ENCODE measurements around the gene KLHL2. TPM values are rescaled to one million over a fixed set of nuclear protein-coding genes. Genes with fewer than 3 reads are reported as not detected.

KLHL2 gene
- total RNA-seq, 1 experiment from 2014 or later, result 12.4 TPM

DNA sequence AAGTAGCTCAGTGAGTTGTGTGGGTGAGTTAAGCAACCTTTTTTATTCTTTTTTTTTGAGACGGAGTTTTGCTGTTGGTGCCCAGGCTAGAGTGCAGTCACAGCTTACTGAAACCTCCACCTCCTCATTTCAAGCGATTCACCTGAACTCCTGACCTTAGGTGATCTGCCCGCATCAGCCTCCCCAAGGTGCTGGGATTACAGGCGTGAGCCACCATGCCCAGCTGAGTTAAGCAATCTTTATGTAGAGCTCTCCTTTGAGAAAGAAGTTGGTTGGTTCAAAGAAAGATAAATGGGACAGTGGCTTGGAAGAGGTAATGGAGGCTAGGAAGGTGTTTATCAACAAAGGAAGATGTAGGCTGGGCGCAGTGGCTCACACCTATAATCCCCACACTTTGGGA is 123.3 kb downstream of the KLHL2 start:
- Mint-ChIP-seq H3K36me3 (peaks cover 40% of the 10 kb centered on the region), H3K4me1 (peaks cover 57% of the 10 kb centered on the region), H3K27ac (peak overlapping the region; percentile 61), H3K27me3 (ENCODE audit: low read depth) (no peaks in the 10 kb centered on the region), H3K4me3 (no peak overlapping the region), H3K9me3 (no peaks in the 10 kb centered on the region)
- ATAC-seq, result no peak
- DNase-seq (ENCODE audit: low spot score), result no peak
- POLR2A ChIA-PET, result no interaction called here
- CTCF ChIA-PET, result interaction anchor here (1.6 kb wide), 1 partner anchor 200 kb away, joined by 5 read pairs; no protein-coding TSS in a partner anchor
- TF ChIP-seq, protein P1, sequence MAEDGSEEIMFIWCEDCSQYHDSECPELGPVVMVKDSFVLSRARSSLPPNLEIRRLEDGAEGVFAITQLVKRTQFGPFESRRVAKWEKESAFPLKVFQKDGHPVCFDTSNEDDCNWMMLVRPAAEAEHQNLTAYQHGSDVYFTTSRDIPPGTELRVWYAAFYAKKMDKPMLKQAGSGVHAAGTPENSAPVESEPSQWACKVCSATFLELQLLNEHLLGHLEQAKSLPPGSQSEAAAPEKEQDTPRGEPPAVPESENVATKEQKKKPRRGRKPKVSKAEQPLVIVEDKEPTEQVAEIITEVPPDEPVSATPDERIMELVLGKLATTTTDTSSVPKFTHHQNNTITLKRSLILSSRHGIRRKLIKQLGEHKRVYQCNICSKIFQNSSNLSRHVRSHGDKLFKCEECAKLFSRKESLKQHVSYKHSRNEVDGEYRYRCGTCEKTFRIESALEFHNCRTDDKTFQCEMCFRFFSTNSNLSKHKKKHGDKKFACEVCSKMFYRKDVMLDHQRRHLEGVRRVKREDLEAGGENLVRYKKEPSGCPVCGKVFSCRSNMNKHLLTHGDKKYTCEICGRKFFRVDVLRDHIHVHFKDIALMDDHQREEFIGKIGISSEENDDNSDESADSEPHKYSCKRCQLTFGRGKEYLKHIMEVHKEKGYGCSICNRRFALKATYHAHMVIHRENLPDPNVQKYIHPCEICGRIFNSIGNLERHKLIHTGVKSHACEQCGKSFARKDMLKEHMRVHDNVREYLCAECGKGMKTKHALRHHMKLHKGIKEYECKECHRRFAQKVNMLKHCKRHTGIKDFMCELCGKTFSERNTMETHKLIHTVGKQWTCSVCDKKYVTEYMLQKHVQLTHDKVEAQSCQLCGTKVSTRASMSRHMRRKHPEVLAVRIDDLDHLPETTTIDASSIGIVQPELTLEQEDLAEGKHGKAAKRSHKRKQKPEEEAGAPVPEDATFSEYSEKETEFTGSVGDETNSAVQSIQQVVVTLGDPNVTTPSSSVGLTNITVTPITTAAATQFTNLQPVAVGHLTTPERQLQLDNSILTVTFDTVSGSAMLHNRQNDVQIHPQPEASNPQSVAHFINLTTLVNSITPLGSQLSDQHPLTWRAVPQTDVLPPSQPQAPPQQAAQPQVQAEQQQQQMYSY (CRISPR knock-in tag; IDR thresholded peaks at IDR 0.05), result no peak
- no peak for TF ChIP-seq CREB1 (CRISPR knock-in tag; IDR thresholded peaks at IDR 0.05)
- TF ChIP-seq ZNF219 (CRISPR knock-in tag; IDR thresholded peaks at IDR 0.05; ENCODE audit: borderline replicate concordance), result no peak
- TF ChIP-seq PRRX2 (CRISPR knock-in tag; IDR thresholded peaks at IDR 0.05), result no peak
- TF ChIP-seq, protein P2, sequence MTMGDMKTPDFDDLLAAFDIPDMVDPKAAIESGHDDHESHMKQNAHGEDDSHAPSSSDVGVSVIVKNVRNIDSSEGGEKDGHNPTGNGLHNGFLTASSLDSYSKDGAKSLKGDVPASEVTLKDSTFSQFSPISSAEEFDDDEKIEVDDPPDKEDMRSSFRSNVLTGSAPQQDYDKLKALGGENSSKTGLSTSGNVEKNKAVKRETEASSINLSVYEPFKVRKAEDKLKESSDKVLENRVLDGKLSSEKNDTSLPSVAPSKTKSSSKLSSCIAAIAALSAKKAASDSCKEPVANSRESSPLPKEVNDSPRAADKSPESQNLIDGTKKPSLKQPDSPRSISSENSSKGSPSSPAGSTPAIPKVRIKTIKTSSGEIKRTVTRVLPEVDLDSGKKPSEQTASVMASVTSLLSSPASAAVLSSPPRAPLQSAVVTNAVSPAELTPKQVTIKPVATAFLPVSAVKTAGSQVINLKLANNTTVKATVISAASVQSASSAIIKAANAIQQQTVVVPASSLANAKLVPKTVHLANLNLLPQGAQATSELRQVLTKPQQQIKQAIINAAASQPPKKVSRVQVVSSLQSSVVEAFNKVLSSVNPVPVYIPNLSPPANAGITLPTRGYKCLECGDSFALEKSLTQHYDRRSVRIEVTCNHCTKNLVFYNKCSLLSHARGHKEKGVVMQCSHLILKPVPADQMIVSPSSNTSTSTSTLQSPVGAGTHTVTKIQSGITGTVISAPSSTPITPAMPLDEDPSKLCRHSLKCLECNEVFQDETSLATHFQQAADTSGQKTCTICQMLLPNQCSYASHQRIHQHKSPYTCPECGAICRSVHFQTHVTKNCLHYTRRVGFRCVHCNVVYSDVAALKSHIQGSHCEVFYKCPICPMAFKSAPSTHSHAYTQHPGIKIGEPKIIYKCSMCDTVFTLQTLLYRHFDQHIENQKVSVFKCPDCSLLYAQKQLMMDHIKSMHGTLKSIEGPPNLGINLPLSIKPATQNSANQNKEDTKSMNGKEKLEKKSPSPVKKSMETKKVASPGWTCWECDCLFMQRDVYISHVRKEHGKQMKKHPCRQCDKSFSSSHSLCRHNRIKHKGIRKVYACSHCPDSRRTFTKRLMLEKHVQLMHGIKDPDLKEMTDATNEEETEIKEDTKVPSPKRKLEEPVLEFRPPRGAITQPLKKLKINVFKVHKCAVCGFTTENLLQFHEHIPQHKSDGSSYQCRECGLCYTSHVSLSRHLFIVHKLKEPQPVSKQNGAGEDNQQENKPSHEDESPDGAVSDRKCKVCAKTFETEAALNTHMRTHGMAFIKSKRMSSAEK (CRISPR knock-in tag; IDR thresholded peaks at IDR 0.05; ENCODE audit: borderline replicate concordance), result no peak
- TF ChIP-seq, protein P3, sequence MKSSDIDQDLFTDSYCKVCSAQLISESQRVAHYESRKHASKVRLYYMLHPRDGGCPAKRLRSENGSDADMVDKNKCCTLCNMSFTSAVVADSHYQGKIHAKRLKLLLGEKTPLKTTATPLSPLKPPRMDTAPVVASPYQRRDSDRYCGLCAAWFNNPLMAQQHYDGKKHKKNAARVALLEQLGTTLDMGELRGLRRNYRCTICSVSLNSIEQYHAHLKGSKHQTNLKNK (CRISPR knock-in tag; IDR thresholded peaks at IDR 0.05), result no peak

DNA sequence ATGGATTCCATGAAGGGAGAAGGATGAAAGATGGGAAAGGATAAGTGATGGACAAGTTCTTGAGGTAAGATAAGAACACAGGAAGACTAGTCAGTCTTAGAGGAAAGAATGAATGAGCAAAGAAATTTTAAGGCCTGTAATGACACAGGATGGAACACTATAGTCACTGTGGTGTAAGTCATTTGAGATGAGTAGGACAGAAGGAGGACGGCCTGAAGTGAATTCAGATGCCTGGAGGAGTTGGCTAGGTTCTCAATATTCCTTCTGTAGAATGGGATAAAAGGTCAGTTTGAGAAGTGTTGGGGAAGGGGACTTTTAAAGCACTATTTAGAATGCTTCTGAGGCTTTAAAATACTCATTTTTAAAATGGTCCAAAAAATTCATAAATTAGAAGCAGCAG is 124.0 kb downstream of the KLHL2 start:
- POLR2A ChIA-PET, result no interaction called here
- CTCF ChIA-PET, result interaction anchor here (1.2 kb wide), 1 partner anchor 200 kb away, joined by 9 read pairs; no protein-coding TSS in a partner anchor
- no peaks in the 10 kb centered on the region for H3K9me3 Mint-ChIP-seq
- TF ChIP-seq, protein P4, sequence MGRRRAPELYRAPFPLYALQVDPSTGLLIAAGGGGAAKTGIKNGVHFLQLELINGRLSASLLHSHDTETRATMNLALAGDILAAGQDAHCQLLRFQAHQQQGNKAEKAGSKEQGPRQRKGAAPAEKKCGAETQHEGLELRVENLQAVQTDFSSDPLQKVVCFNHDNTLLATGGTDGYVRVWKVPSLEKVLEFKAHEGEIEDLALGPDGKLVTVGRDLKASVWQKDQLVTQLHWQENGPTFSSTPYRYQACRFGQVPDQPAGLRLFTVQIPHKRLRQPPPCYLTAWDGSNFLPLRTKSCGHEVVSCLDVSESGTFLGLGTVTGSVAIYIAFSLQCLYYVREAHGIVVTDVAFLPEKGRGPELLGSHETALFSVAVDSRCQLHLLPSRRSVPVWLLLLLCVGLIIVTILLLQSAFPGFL (CRISPR knock-in tag; IDR thresholded peaks at IDR 0.05; ENCODE audit: borderline replicate concordance), result no peak
- TF ChIP-seq FOXK1 (CRISPR knock-in tag; IDR thresholded peaks at IDR 0.05), result no peak
- no peak for TF ChIP-seq ZBTB21 (CRISPR knock-in tag; IDR thresholded peaks at IDR 0.05; ENCODE audit: borderline replicate concordance)
- TF ChIP-seq, protein P5, sequence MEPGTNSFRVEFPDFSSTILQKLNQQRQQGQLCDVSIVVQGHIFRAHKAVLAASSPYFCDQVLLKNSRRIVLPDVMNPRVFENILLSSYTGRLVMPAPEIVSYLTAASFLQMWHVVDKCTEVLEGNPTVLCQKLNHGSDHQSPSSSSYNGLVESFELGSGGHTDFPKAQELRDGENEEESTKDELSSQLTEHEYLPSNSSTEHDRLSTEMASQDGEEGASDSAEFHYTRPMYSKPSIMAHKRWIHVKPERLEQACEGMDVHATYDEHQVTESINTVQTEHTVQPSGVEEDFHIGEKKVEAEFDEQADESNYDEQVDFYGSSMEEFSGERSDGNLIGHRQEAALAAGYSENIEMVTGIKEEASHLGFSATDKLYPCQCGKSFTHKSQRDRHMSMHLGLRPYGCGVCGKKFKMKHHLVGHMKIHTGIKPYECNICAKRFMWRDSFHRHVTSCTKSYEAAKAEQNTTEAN (CRISPR knock-in tag; IDR thresholded peaks at IDR 0.05), result no peak
- TF ChIP-seq NFYB (CRISPR knock-in tag; conservative IDR thresholded peaks at IDR 0.05; ENCODE audit: low read depth), result no peak
- no peak for TF ChIP-seq ZNF263 (CRISPR knock-in tag; IDR thresholded peaks at IDR 0.05; ENCODE audit: low read depth)
- TF ChIP-seq, protein P6, sequence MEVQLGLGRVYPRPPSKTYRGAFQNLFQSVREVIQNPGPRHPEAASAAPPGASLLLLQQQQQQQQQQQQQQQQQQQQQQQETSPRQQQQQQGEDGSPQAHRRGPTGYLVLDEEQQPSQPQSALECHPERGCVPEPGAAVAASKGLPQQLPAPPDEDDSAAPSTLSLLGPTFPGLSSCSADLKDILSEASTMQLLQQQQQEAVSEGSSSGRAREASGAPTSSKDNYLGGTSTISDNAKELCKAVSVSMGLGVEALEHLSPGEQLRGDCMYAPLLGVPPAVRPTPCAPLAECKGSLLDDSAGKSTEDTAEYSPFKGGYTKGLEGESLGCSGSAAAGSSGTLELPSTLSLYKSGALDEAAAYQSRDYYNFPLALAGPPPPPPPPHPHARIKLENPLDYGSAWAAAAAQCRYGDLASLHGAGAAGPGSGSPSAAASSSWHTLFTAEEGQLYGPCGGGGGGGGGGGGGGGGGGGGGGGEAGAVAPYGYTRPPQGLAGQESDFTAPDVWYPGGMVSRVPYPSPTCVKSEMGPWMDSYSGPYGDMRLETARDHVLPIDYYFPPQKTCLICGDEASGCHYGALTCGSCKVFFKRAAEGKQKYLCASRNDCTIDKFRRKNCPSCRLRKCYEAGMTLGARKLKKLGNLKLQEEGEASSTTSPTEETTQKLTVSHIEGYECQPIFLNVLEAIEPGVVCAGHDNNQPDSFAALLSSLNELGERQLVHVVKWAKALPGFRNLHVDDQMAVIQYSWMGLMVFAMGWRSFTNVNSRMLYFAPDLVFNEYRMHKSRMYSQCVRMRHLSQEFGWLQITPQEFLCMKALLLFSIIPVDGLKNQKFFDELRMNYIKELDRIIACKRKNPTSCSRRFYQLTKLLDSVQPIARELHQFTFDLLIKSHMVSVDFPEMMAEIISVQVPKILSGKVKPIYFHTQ (CRISPR knock-in tag; IDR thresholded peaks at IDR 0.05), result no peak
- TF ChIP-seq NR1H2 (CRISPR knock-in tag; IDR thresholded peaks at IDR 0.05), result no peak
- H3K36me3 Mint-ChIP-seq, result peaks cover 44% of the 10 kb centered on the region
- peak overlapping the region; percentile 58 for H3K27ac Mint-ChIP-seq
- peaks cover 51% of the 10 kb centered on the region for H3K4me1 Mint-ChIP-seq
- no peak overlapping the region for H3K4me3 Mint-ChIP-seq
- DNase-seq (ENCODE audit: low spot score) (no peak), ATAC-seq (no peak)
- H3K27me3 Mint-ChIP-seq (ENCODE audit: low read depth), result no peaks in the 10 kb centered on the region

All from WTC11 (cell line).